Activated CD4-positive, alpha-beta T cell treated with anti-CD3 and anti-CD28 coated beads, Interleukin-2, amount 10 ng/mL, durations not matched to agents 7 days and 5 days (primary cell): ENCODE measurements around the gene PCDHGA3. TPM values are rescaled to one million over a fixed set of nuclear protein-coding genes. Genes with fewer than 3 reads are reported as not detected.
"Not testable (repeated sequence)": the region's sequence is repeated elsewhere in the genome, so short reads cannot be mapped to it uniquely, and the experiment has no call there.

ENCODE experiments used
- CTCF ChIA-PET: fragments of 350-600 bp; sonication (Branson Sonifier 250); formaldehyde crosslinking; loops from one replicate; lab custom pipeline; 2021; ENCODE audit warnings: antibody characterized with exemption; lab: Charles Lee
- POLR2A ChIA-PET: fragments of 350-600 bp; sonication (Branson Sonifier 250); formaldehyde crosslinking; loops from one replicate; lab custom pipeline; 2021; ENCODE audit warnings: antibody characterized with exemption; lab: Charles Lee
- DNase-seq: peaks from one replicate; pipeline ENCODE4 v3.0.0-alpha.2; 2020
- H3K27ac Mint-ChIP-seq: one replicate; pipeline ENCODE4 v1.8.0; 2021; ENCODE audit warnings: mild to moderate bottlenecking, moderate library complexity, mixed read lengths
- H3K27me3 Mint-ChIP-seq: one replicate; pipeline ENCODE4 v1.8.0; 2021; ENCODE audit warnings: mixed read lengths
- H3K36me3 Mint-ChIP-seq: one replicate; pipeline ENCODE4 v1.8.0; 2021; ENCODE audit warnings: low read depth, mixed read lengths
- H3K4me1 Mint-ChIP-seq: one replicate; pipeline ENCODE4 v1.8.0; 2021; ENCODE audit warnings: mixed read lengths
- H3K4me3 Mint-ChIP-seq: one replicate; pipeline ENCODE4 v1.8.0; 2021; ENCODE audit warnings: mild to moderate bottlenecking, moderate library complexity, mixed read lengths
- H3K9me3 Mint-ChIP-seq: one replicate; pipeline ENCODE4 v1.8.0; 2021; ENCODE audit warnings: mixed read lengths
- total RNA-seq, 2 experiments: library from RNA; stranded (reverse); gene quantifications; one replicate each; pipeline ENCODE4 v1.2.3, GENCODE V29; 2021

PCDHGA3 gene
- total RNA-seq, 2 experiments from 2014 or later = not detected

DNA sequence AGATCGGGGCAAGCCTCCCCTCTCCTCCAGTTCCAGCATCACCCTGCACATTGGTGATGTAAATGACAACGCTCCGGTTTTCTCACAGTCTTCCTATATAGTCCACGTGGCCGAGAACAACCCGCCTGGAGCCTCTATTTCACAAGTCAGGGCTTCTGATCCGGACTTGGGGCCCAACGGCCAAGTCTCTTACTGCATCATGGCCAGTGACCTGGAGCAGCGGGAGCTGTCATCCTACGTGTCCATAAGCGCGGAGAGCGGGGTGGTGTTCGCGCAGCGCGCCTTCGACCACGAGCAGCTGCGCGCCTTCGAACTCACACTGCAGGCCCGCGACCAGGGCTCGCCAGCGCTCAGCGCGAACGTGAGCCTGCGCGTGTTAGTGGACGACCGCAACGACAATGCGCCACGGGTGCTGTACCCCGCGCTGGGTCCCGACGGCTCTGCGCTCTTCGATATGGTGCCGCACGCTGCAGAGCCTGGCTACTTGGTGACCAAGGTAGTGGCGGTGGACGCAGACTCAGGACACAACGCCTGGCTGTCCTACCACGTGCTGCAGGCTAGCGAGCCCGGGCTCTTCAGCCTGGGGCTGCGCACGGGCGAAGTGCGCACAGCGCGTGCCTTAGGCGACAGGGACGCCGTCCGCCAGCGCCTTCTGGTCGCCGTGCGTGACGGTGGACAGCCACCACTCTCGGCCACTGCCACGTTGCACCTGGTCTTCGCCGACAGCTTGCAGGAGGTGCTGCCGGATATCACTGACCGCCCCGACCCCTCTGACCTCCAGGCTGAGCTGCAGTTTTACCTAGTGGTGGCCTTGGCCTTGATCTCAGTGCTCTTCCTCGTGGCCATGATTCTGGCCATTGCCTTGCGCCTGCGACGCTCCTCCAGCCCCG lies 45.8 kb downstream of the PCDHGA3 start:
- ChIA-PET POLR2A (no interaction called here), CTCF (interaction anchor here (1.2 to 1.7 kb wide), 3 partner anchors 19 to 175 kb away, joined by 3 to 5 read pairs (median 3); partner anchors contain the start of genes PCDHGB2 and PCDHGB3)
- Mint-ChIP-seq H3K27me3 (peaks cover 49% of the 10 kb centered on the region), H3K36me3 (peaks cover 2% of the 10 kb centered on the region), H3K9me3 (peaks cover 26% of the 10 kb centered on the region), H3K4me1 (no peaks in the 10 kb centered on the region), H3K4me3 (no peak overlapping the region), H3K27ac (no peak overlapping the region)
- DNase-seq = no peak

DNA sequence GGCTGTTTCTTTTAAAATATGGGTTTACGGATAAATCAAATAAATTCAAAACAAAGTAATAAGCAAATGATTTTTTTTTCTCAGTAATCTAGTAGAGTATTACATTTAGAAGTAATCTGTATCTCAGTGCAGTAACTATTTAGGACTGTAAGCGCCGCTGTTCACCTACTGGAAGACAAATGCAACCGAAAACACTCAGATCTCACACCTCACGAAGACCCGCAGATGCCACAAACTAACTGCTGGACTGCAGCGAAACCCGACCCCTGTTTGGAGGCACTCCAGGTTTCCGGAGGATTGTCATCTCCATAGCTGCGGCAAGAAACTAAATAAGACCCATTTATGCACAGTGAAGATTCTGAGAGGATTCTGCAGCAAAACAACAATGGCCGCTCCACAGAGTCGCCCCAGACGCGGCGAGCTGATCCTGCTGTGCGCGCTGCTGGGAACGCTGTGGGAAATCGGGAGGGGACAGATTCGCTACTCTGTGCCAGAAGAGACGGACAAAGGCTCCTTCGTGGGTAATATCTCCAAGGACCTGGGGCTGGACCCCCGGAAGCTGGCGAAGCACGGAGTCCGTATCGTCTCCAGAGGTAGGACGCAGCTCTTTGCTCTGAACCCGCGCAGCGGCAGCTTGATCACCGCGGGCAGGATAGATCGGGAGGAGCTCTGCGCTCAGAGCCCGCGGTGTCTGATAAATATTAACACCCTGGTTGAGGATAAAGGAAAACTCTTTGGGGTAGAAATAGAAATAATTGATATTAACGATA lies 49.0 kb downstream of the PCDHGA3 start, which contains the start of gene PCDHGA8:
Gene PCDHGA8 (plus strand): TSS at position 205 of the 770 bp plus-strand sequence. CDS start 181 bp downstream, at position 386.
- peaks cover 2% of the 10 kb centered on the region for H3K36me3 Mint-ChIP-seq
- no peaks in the 10 kb centered on the region for H3K4me1 Mint-ChIP-seq
- no peak within 1 kb of the TSS for H3K4me3 Mint-ChIP-seq
- ChIA-PET POLR2A (no interaction called here), CTCF (interaction anchor here (0.9 to 1.2 kb wide), 2 partner anchors 12 to 54 kb away, joined by 3 read pairs; partner anchors contain the start of gene PCDHGA2)
- peaks cover 32% of the 10 kb centered on the region for H3K9me3 Mint-ChIP-seq
- no peak within 1 kb of the TSS for H3K27ac Mint-ChIP-seq
- DNase-seq = no peak
- peaks cover 46% of the 10 kb centered on the region for H3K27me3 Mint-ChIP-seq

DNA sequence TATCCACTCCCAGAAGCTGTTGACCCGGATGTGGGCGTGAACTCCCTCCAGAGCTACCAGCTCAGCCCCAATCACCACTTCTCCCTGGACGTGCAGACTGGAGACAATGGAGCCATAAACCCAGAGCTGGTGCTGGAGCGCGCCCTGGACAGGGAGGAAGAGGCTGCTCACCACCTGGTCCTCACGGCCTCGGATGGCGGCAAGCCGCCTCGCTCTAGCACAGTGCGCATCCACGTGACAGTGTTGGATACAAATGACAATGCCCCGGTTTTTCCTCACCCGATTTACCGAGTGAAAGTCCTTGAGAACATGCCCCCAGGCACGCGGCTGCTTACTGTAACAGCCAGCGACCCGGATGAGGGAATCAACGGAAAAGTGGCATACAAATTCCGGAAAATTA lies 49.6 kb downstream of the PCDHGA3 start:
- Mint-ChIP-seq H3K4me1 (no peaks in the 10 kb centered on the region), H3K9me3 (peaks cover 31% of the 10 kb centered on the region), H3K36me3 (peaks cover 2% of the 10 kb centered on the region), H3K27ac (no peak overlapping the region), H3K27me3 (peaks cover 44% of the 10 kb centered on the region), H3K4me3 (no peak overlapping the region)
- ChIA-PET POLR2A (no interaction called here), CTCF (interaction anchor here (0.9 kb wide), 1 partner anchor 13 kb away, joined by 3 read pairs; no protein-coding TSS in a partner anchor)
- DNase-seq = no peak

DNA sequence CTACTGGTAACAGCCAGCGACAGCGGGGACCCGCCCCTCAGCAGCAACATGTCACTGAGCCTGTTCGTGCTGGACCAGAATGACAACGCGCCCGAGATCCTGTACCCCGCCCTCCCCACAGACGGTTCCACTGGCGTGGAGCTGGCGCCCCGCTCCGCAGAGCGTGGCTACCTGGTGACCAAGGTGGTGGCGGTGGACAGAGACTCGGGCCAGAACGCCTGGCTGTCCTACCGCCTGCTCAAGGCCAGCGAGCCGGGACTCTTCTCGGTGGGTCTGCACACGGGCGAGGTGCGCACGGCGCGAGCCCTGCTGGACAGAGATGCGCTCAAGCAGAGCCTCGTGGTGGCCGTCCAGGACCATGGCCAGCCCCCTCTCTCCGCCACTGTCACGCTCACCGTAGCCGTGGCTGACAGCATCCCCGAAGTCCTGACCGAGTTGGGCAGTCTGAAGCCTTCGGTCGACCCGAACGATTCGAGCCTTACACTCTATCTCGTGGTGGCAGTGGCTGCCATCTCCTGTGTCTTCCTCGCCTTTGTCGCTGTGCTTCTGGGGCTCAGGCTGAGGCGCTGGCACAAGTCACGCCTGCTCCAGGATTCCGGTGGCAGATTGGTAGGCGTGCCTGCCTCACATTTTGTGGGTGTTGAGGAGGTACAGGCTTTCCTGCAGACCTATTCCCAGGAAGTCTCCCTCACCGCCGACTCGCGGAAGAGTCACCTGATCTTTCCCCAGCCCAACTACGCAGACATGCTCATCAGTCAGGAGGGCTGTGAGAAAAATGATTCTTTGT lies 51.0 kb downstream of the PCDHGA3 start:
- Mint-ChIP-seq H3K27me3 (peaks cover 47% of the 10 kb centered on the region), H3K9me3 (peaks cover 32% of the 10 kb centered on the region)
- POLR2A ChIA-PET, H3K27ac Mint-ChIP-seq, H3K36me3 Mint-ChIP-seq, H3K4me1 Mint-ChIP-seq, DNase-seq, H3K4me3 Mint-ChIP-seq: not testable (repeated sequence)
- CTCF ChIA-PET = interaction anchor here (0.8 kb wide), 2 partner anchors 30 to 161 kb away, joined by 3 read pairs; no protein-coding TSS in a partner anchor

Other genes with a start within 250 kb of the PCDHGA3 start
- not detected for gene PCDHB2, start 249.2 kb upstream of the PCDHGA3 start, total RNA-seq
- not detected for gene PCDHB3, start 243.4 kb upstream of the PCDHGA3 start, total RNA-seq
- gene PCDHB4, start 222.0 kb upstream of the PCDHGA3 start, total RNA-seq = not detected
- gene PCDHB5, start 208.6 kb upstream of the PCDHGA3 start, total RNA-seq = not detected
- gene PCDHB6, start 193.8 kb upstream of the PCDHGA3 start, total RNA-seq = not detected
- gene PCDHB7, start 171.2 kb upstream of the PCDHGA3 start, total RNA-seq = not detected
- not detected for gene PCDHB8, start 166.0 kb upstream of the PCDHGA3 start, total RNA-seq
- gene PCDHB16, start 161.4 kb upstream of the PCDHGA3 start, total RNA-seq = not detected
- not detected for gene PCDHB9, start 156.7 kb upstream of the PCDHGA3 start, total RNA-seq
- gene PCDHB10, start 151.5 kb upstream of the PCDHGA3 start, total RNA-seq = not detected
- not detected for gene PCDHB11, start 144.2 kb upstream of the PCDHGA3 start, total RNA-seq
- not detected for gene PCDHB12, start 135.1 kb upstream of the PCDHGA3 start, total RNA-seq
- gene PCDHB13, start 129.9 kb upstream of the PCDHGA3 start, total RNA-seq = not detected
- not detected for gene PCDHB14, start 120.5 kb upstream of the PCDHGA3 start, total RNA-seq
- not detected for gene PCDHB15, start 98.4 kb upstream of the PCDHGA3 start, total RNA-seq
- under 1 TPM; 0.42 to 0.52 TPM for gene SLC25A2, start 39.8 kb upstream of the PCDHGA3 start, total RNA-seq
- gene TAF7, start 23.0 kb upstream of the PCDHGA3 start, total RNA-seq = 10 to 100 TPM; 62.1 to 63.3 TPM
- under 1 TPM; 0.04 to 0.05 TPM for gene PCDHGA1, start 13.3 kb upstream of the PCDHGA3 start, total RNA-seq
- not detected for gene PCDHGA2, start 5.1 kb upstream of the PCDHGA3 start, total RNA-seq
- gene PCDHGB1, start 6.3 kb downstream of the PCDHGA3 start, total RNA-seq = not detected
- not detected for gene PCDHGA4, start 11.2 kb downstream of the PCDHGA3 start, total RNA-seq
- gene PCDHGB2, start 16.2 kb downstream of the PCDHGA3 start, total RNA-seq = under 1 TPM; 0.08 to 0.10 TPM
- gene PCDHGA5, start 20.3 kb downstream of the PCDHGA3 start, total RNA-seq = under 1 TPM in 1 of 2 experiments, not detected in 1; 0.05 TPM
- under 1 TPM in 1 of 2 experiments, not detected in 1; 0.12 TPM for gene PCDHGB3, start 26.4 kb downstream of the PCDHGA3 start, total RNA-seq
- gene PCDHGA6, start 30.1 kb downstream of the PCDHGA3 start, total RNA-seq = not detected
- not detected for gene PCDHGA7, start 38.9 kb downstream of the PCDHGA3 start, total RNA-seq
- not detected for gene PCDHGB4, start 43.9 kb downstream of the PCDHGA3 start, total RNA-seq
- not detected for gene PCDHGA8, start 48.8 kb downstream of the PCDHGA3 start, total RNA-seq
- not detected for gene PCDHGB5, start 54.1 kb downstream of the PCDHGA3 start, total RNA-seq
- gene PCDHGA9, start 58.9 kb downstream of the PCDHGA3 start, total RNA-seq = not detected
- under 1 TPM in 1 of 2 experiments, not detected in 1; 0.04 TPM for gene PCDHGB6, start 64.2 kb downstream of the PCDHGA3 start, total RNA-seq
- not detected for gene PCDHGA10, start 69.2 kb downstream of the PCDHGA3 start, total RNA-seq
- under 1 TPM in 1 of 2 experiments, not detected in 1; 0.07 TPM for gene PCDHGB7, start 73.8 kb downstream of the PCDHGA3 start, total RNA-seq
- gene PCDHGA11, start 77.2 kb downstream of the PCDHGA3 start, total RNA-seq = not detected
- not detected for gene PCDHGA12, start 86.7 kb downstream of the PCDHGA3 start, total RNA-seq
- not detected for gene PCDHGC3, start 132.1 kb downstream of the PCDHGA3 start, total RNA-seq
- gene PCDHGC4, start 141.2 kb downstream of the PCDHGA3 start, total RNA-seq = not detected
- gene PCDHGC5, start 145.3 kb downstream of the PCDHGA3 start, total RNA-seq = not detected